Upper lobe of left lung (tissue), 4 donors: Measurements from ENCODE around the gene UST.

ENCODE experiments used
- CTCF ChIP-seq, 6 experiments: fragments of 450-650 bp in 4 of 6; fragments of 200-600 bp in 2 of 6; sonication (generic) in 2 of 6; IDR thresholded peaks; one replicate each; pipeline ENCODE4 v1.5.1; 2016 to 2019; ENCODE audit warnings: antibody characterized with exemption in 6 of 6
- POLR2AphosphoS5 ChIP-seq, 2 donors: sonication (generic); formaldehyde crosslinking; IDR thresholded peaks; one replicate each; pipeline ENCODE4 v1.5.1; 2017; ENCODE audit warnings: antibody characterized with exemption in 2 of 2

GRCh38 chr6:148822819-148823218 lies 76.0 kb downstream of the UST start:
- TF ChIP-seq CTCF (IDR thresholded peaks at IDR 0.05) (no peak), POLR2AphosphoS5 (IDR thresholded peaks at IDR 0.05) (no peak)
